H1 (cell line): Measurements from ENCODE around the gene B3GALT6. TPM values are rescaled to one million over a fixed set of nuclear protein-coding genes. Genes with fewer than 3 reads are reported as not detected.

Experiments used
- CTCF ChIA-PET: fragments of 300-600 bp; sonication (Branson Sonifier 250); formaldehyde crosslinking; loops from one replicate; lab custom pipeline; 2021; ENCODE audit not compliant: partially characterized antibody; lab: Charles Lee
- POLR2A ChIA-PET: fragments of 300-600 bp; sonication (Branson Sonifier 250); formaldehyde crosslinking; loops from one replicate; lab custom pipeline; 2021; ENCODE audit warnings: inconsistent platforms; ENCODE audit not compliant: partially characterized antibody; lab: Charles Lee
- DNase-seq, 2 experiments: peaks; one replicate each; pipeline versions ENCODE4 v3.0.0 to v3.0.0-alpha.2; 2010 to 2022; ENCODE audit warnings: low spot score in 2 of 2, low read depth in 1 of 2, mixed read lengths in 1 of 2
- FAIRE-seq: peaks from 2 replicates; lab custom pipeline; 2011; peaks lifted over from hg19 to GRCh38; lab: Jason Lieb, UNC
- H2AFZ ChIP-seq: 2 replicates; pipeline ENCODE4 v1.8.1; 2012; ENCODE audit warnings: low read length, inconsistent platforms
- H2AK5ac ChIP-seq: 2 replicates; pipeline ENCODE4 v1.6.1; 2013; ENCODE audit warnings: low read depth, low read length
- H2BK120ac ChIP-seq: replicated peaks from 2 replicates; pipeline ENCODE3; 2013; ENCODE audit warnings: low read depth, low read length, inconsistent platforms
- H2BK12ac ChIP-seq: 2 replicates; pipeline ENCODE4 v1.6.1; 2013; ENCODE audit warnings: low read depth, low read length
- H2BK15ac ChIP-seq: 2 replicates; pipeline ENCODE4 v1.6.1; 2013; ENCODE audit warnings: low read length
- H2BK20ac ChIP-seq: 2 replicates; pipeline ENCODE4 v1.6.1; 2013; ENCODE audit warnings: low read length
- H2BK5ac ChIP-seq: 2 replicates; pipeline ENCODE4 v1.6.1; 2013; ENCODE audit warnings: low read depth, low read length
- H3K14ac ChIP-seq: 2 replicates; pipeline ENCODE4 v1.6.1; 2013; ENCODE audit warnings: inconsistent platforms; ENCODE audit not compliant: insufficient read length
- H3K18ac ChIP-seq: 2 replicates; pipeline ENCODE4 v1.6.1; 2013; ENCODE audit warnings: low read length; ENCODE audit errors: extremely low read depth
- H3K23ac ChIP-seq: 2 replicates; pipeline ENCODE4 v1.6.1; 2013; ENCODE audit warnings: inconsistent platforms; ENCODE audit not compliant: insufficient read length
- H3K23me2 ChIP-seq: 2 replicates; pipeline ENCODE4 v1.6.1; 2013; ENCODE audit warnings: low read depth, low read length
- H3K27ac ChIP-seq: 2 replicates; pipeline ENCODE4 v1.6.1; 2011; ENCODE audit warnings: low read depth, low read length, inconsistent platforms
- H3K27me3 ChIP-seq, 4 experiments: replicated peaks in 1 of 4; 1 replicate in 1 of 4; 2 replicates in 3 of 4; pipeline versions ENCODE4 v1.6.1 to v1.8.1; 2011 to 2013; ENCODE audit warnings: low read length in 3 of 4, mild to moderate bottlenecking in 3 of 4, inconsistent platforms in 2 of 4, mixed read lengths in 2 of 4, moderate library complexity in 1 of 4; ENCODE audit not compliant: control insufficient read depth in 3 of 4, insufficient read depth in 3 of 4; ENCODE audit errors: extremely low read depth in 1 of 4
- H3K36me3 ChIP-seq, 4 experiments: 2 replicates each; pipeline versions ENCODE4 v1.6.1 to v1.8.1; 2011 to 2013; ENCODE audit warnings: mild to moderate bottlenecking in 4 of 4, low read length in 3 of 4, moderate library complexity in 2 of 4, control low read depth in 1 of 4, inconsistent platforms in 1 of 4; ENCODE audit not compliant: insufficient read depth in 4 of 4, control insufficient read depth in 2 of 4
- H3K4ac ChIP-seq: replicated peaks from 2 replicates; pipeline ENCODE3; 2013; ENCODE audit warnings: low read length, low read depth, mixed read lengths, inconsistent platforms; ENCODE audit not compliant: insufficient read length
- H3K4me1 ChIP-seq, 4 experiments: replicated peaks in 1 of 4; 1 replicate in 1 of 4; 2 replicates in 3 of 4; pipeline versions ENCODE4 v1.6.1 to v1.8.1; 2011 to 2013; ENCODE audit warnings: low read length in 3 of 4, inconsistent platforms in 2 of 4, mixed read lengths in 1 of 4; ENCODE audit not compliant: insufficient read depth in 4 of 4, control insufficient read depth in 3 of 4
- H3K4me2 ChIP-seq, 2 experiments: 2 replicates each; pipeline versions ENCODE4 v1.6.1 to v1.8.1; 2011 to 2013; ENCODE audit warnings: low read depth in 2 of 2, low read length in 2 of 2, control low read depth in 1 of 2, inconsistent platforms in 1 of 2, mild to moderate bottlenecking in 1 of 2; ENCODE audit not compliant: insufficient read depth in 1 of 2
- H3K4me3 ChIP-seq, 4 experiments: fragments of 200-600, 300-600 bp in 1 of 4; sonication (generic), shearing (Covaris generic), sonication (Bioruptor Twin) in 1 of 4; 2 replicates each; pipeline versions ENCODE4 v1.5.1 to v1.8.1; 2011 to 2016; ENCODE audit warnings: low read length in 4 of 4, low read depth in 3 of 4, control low read depth in 2 of 4, inconsistent platforms in 2 of 4, mild to moderate bottlenecking in 2 of 4, mixed read lengths in 1 of 4, moderate library complexity in 1 of 4; ENCODE audit not compliant: insufficient read depth in 2 of 4; ENCODE audit errors: extremely low read depth in 1 of 4
- H3K56ac ChIP-seq: replicated peaks from 2 replicates; pipeline ENCODE3; 2013; ENCODE audit warnings: low read depth, mild to moderate bottlenecking, mixed read lengths, low read length, inconsistent platforms; ENCODE audit not compliant: insufficient read length
- H3K79me1 ChIP-seq: 2 replicates; pipeline ENCODE4 v1.6.1; 2013; ENCODE audit warnings: low read depth, low read length, control low read depth
- H3K79me2 ChIP-seq, 2 experiments: 2 replicates each; pipeline versions ENCODE4 v1.6.1 to v1.8.1; 2012 to 2013; ENCODE audit warnings: low read length in 2 of 2, mild to moderate bottlenecking in 2 of 2, inconsistent platforms in 1 of 2; ENCODE audit not compliant: insufficient read depth in 2 of 2, control insufficient read depth in 1 of 2
- H3K9ac ChIP-seq, 4 experiments: replicated peaks in 1 of 4; 1 replicate in 1 of 4; 2 replicates in 3 of 4; pipeline versions ENCODE4 v1.6.1 to v1.8.1; 2011 to 2013; ENCODE audit warnings: low read depth in 3 of 4, low read length in 3 of 4, control low read depth in 2 of 4, mild to moderate bottlenecking in 2 of 4, moderate library complexity in 2 of 4, inconsistent platforms in 1 of 4; ENCODE audit errors: extremely low read depth in 1 of 4
- H3K9me3 ChIP-seq, 2 experiments: 2 replicates each; pipeline versions ENCODE4 v1.6.1 to v1.8.1; 2012 to 2013; ENCODE audit warnings: mild to moderate bottlenecking in 2 of 2, moderate library complexity in 2 of 2, control low read depth in 1 of 2, inconsistent platforms in 1 of 2, low read depth in 1 of 2, low read length in 1 of 2, mixed read lengths in 1 of 2; ENCODE audit not compliant: insufficient read depth in 2 of 2
- H4K20me1 ChIP-seq, 2 experiments: replicated peaks in 1 of 2; 2 replicates each; pipeline versions ENCODE3 to v1.8.1; 2011 to 2013; ENCODE audit warnings: inconsistent platforms in 2 of 2, low read length in 2 of 2, mild to moderate bottlenecking in 1 of 2; ENCODE audit not compliant: insufficient read depth in 2 of 2, control insufficient read depth in 1 of 2
- H4K5ac ChIP-seq: 2 replicates; pipeline ENCODE4 v1.6.1; 2013; ENCODE audit warnings: low read length, low read depth, mixed read lengths, inconsistent platforms; ENCODE audit not compliant: insufficient read length
- H4K8ac ChIP-seq: 2 replicates; pipeline ENCODE4 v1.8.0; 2013; ENCODE audit warnings: mild to moderate bottlenecking, moderate library complexity, low read length, inconsistent platforms; ENCODE audit not compliant: insufficient read depth; ENCODE audit errors: extremely low read depth
- H4K91ac ChIP-seq: replicated peaks from 2 replicates; pipeline ENCODE3; 2013; ENCODE audit warnings: low read length, mixed read lengths, inconsistent platforms; ENCODE audit not compliant: insufficient read length
- GABPA ChIP-seq: IDR thresholded peaks from 2 replicates; pipeline ENCODE4 v1.6.1; 2011; ENCODE audit warnings: mild to moderate bottlenecking, low read length, moderate library complexity, borderline replicate concordance; ENCODE audit not compliant: insufficient read depth
- RAD21 ChIP-seq, 2 experiments: IDR thresholded peaks in 1 of 2; conservative IDR thresholded peaks in 1 of 2; 2 replicates each; pipeline ENCODE4 v1.6.1; 2011; ENCODE audit warnings: low read depth in 2 of 2, low read length in 2 of 2, improper control_type of control experiment in 1 of 2, inconsistent platforms in 1 of 2, mild to moderate bottlenecking in 1 of 2, moderate library complexity in 1 of 2
- WGBS, 2 experiments: shearing (Covaris generic) in 1 of 2; methylation state at CpG; one replicate each; pipeline versions ENCODE4 v1.1.6 to v1.1.7; 2013 to 2015; ENCODE audit warnings: low lambda C conversion rate in 2 of 2, mixed read lengths in 2 of 2, inconsistent platforms in 1 of 2, low coverage in 1 of 2, missing lambda C conversion rate in 1 of 2; ENCODE audit not compliant: insufficient replicate concordance in 2 of 2, insufficient coverage in 1 of 2, insufficient read length in 1 of 2; ENCODE audit errors: extremely low coverage in 1 of 2, missing lambda C conversion rate in 1 of 2; 5-methylcytosine and 5-hydroxymethylcytosine counted together
- polyA plus RNA-seq, 7 experiments: library from polyadenylated mRNA; depleted of rRNA in 3 of 7; stranded (reverse) in 5 of 7; unstranded in 2 of 7; fragments of >200 nt in 5 of 7; fragments of 200-250 nt in 2 of 7; gene quantifications; 1 replicate in 5 of 7; 2 replicates in 1 of 7; 4 replicates in 1 of 7; pipeline versions ENCODE4 v1.2.1 to v1.2.3, GENCODE V29; 2011 to 2013; ENCODE audit warnings: missing spikeins in 2 of 7, mixed read lengths in 2 of 7
- total RNA-seq: library from RNA; stranded (reverse); fragmentation: NEBNext Ultra II Directional; extraction: Animal tissue kit (Norgen Biotek cat#: 25700); gene quantifications from 2 replicates; pipeline ENCODE4 v1.2.1, GENCODE V29; 2021
- TF ChIP-seq, protein P1 (sequence below), 3 experiments: IDR thresholded peaks; 1 replicate in 2 of 3; 2 replicates in 1 of 3; pipeline versions ENCODE4 v1.5.1 to v1.6.1; 2011; ENCODE audit warnings: low read length in 3 of 3, mild to moderate bottlenecking in 3 of 3, inconsistent platforms in 2 of 3, low read depth in 1 of 3, moderate library complexity in 1 of 3; ENCODE audit not compliant: insufficient read depth in 1 of 3; ENCODE audit errors: control extremely low read depth in 1 of 3
- TF ChIP-seq, protein P2 (sequence below): IDR thresholded peaks from 2 replicates; pipeline ENCODE4 v1.6.1; 2012; ENCODE audit warnings: low read length, inconsistent platforms
- TF ChIP-seq, protein P3 (sequence below): IDR thresholded peaks from 2 replicates; pipeline ENCODE4 v1.6.1; 2012; ENCODE audit warnings: inconsistent platforms

The B3GALT6 gene
- total and polyA plus RNA-seq, 2 of the 8 experiments (the other 6 are each of a cell fraction or from before 2014, with no cell fraction given), result 18.4 to 20.4 TPM

DNA sequence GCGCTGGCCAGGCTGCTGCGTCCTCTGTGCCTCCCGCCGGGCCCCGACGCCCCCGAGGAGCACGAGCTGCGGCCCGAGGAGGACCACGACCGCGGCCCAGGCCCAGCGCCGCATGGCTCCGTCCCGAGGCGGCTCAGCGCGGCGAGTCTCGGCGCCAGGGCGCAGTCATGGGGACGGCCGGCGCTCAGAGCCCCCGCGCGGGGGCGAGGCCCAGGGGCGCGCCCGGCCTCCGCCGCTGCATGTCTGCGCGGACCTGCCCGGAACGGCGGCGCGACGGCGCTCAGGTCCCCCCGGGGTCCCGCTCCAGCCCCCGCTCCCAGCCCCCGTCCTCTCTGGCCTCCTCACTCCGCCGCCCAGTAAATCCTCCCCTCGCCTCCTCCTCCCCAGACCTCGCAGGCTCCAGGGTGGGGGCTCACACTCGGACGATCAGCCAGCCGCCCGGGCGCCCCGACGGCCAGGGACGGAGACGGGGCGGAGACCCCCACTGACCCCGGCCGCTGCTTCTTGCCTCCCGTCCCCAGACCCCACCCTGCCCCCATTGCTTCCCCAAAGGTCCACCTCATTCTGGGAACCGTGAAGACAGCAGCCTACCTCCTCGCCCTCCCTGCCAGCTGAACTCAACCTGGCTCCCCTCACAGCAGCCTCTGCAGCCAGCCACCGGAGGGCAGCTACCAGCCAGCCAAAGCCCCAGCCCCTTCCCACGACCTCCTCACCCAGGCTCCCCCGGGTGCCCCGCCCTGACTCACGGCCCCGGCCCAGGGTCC lies 14.7 kb downstream of the B3GALT6 start, which contains the start of gene C1QTNF12:
C1QTNF12 (minus strand) TSS at position 146 of the 764 bp plus-strand sequence; CDS start at position 114, 32 bp downstream.
- no peaks in the 10 kb centered on the region; the same call in 1 of the 2 replicates for H3K23me2 ChIP-seq
- no peak within 1 kb of the TSS for H3K14ac ChIP-seq
- H3K9me3 ChIP-seq, result no peaks in the 10 kb centered on the region
- peak within 1 kb of the TSS; percentile 85 for H4K8ac ChIP-seq
- peak within 1 kb of the TSS; percentile 48 for H3K18ac ChIP-seq
- peaks cover 4 to 9% of the 10 kb centered on the region in 2 experiments for H4K20me1 ChIP-seq
- H3K56ac ChIP-seq, result no peak within 1 kb of the TSS
- peaks cover 2 to 19% (median 11%) of the 10 kb centered on the region in 4 experiments; a peak in 6 of 7 replicates for H3K27me3 ChIP-seq
- no peak for FAIRE-seq
- no peak within 1 kb of the TSS for H2BK15ac ChIP-seq
- peaks cover 0 to 8% (median under 1%) of the 10 kb centered on the region in 4 experiments; a peak in 5 of 7 replicates for H3K4me1 ChIP-seq
- H3K4ac ChIP-seq, result peak within 1 kb of the TSS; percentile 85
- H4K91ac ChIP-seq, result peak within 1 kb of the TSS; percentile 81
- H3K23ac ChIP-seq, result no peak within 1 kb of the TSS
- H2AFZ ChIP-seq, result no peak within 1 kb of the TSS
- peak within 1 kb of the TSS in 3 of 4 experiments; percentile 2 to 51 (median 15); a peak in 4 of 8 replicates for H3K4me3 ChIP-seq
- no peak within 1 kb of the TSS for H2BK5ac ChIP-seq
- H3K9ac ChIP-seq, result peak within 1 kb of the TSS in 1 of 4 experiments; percentile 62; a peak in 1 of 7 replicates
- DNase-seq, result no peak
- no peak within 1 kb of the TSS for H2BK120ac ChIP-seq
- H2BK20ac ChIP-seq, result no peak within 1 kb of the TSS
- H3K27ac ChIP-seq, result no peak within 1 kb of the TSS
- TF ChIP-seq, protein P1, sequence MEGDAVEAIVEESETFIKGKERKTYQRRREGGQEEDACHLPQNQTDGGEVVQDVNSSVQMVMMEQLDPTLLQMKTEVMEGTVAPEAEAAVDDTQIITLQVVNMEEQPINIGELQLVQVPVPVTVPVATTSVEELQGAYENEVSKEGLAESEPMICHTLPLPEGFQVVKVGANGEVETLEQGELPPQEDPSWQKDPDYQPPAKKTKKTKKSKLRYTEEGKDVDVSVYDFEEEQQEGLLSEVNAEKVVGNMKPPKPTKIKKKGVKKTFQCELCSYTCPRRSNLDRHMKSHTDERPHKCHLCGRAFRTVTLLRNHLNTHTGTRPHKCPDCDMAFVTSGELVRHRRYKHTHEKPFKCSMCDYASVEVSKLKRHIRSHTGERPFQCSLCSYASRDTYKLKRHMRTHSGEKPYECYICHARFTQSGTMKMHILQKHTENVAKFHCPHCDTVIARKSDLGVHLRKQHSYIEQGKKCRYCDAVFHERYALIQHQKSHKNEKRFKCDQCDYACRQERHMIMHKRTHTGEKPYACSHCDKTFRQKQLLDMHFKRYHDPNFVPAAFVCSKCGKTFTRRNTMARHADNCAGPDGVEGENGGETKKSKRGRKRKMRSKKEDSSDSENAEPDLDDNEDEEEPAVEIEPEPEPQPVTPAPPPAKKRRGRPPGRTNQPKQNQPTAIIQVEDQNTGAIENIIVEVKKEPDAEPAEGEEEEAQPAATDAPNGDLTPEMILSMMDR (IDR thresholded peaks at IDR 0.05; ENCODE audit: control extremely low read depth in 1 of 3, insufficient read depth in 1 of 3, low read depth in 1 of 3, low read length in 3 of 3), result peak in 1 of 3 experiments; percentile 26; a peak in 1 of 4 replicates
- TF ChIP-seq RAD21 (IDR thresholded peaks at IDR 0.05 in 1 of 2, conservative IDR thresholded peaks at IDR 0.05 in 1 of 2; ENCODE audit: low read depth in 2 of 2, low read length in 2 of 2), result peak in 1 of 2 experiments; percentile 20; a peak in 1 of 4 replicates
- TF ChIP-seq, protein P2, sequence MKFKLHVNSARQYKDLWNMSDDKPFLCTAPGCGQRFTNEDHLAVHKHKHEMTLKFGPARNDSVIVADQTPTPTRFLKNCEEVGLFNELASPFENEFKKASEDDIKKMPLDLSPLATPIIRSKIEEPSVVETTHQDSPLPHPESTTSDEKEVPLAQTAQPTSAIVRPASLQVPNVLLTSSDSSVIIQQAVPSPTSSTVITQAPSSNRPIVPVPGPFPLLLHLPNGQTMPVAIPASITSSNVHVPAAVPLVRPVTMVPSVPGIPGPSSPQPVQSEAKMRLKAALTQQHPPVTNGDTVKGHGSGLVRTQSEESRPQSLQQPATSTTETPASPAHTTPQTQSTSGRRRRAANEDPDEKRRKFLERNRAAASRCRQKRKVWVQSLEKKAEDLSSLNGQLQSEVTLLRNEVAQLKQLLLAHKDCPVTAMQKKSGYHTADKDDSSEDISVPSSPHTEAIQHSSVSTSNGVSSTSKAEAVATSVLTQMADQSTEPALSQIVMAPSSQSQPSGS, result no peak
- TF ChIP-seq, protein P3, sequence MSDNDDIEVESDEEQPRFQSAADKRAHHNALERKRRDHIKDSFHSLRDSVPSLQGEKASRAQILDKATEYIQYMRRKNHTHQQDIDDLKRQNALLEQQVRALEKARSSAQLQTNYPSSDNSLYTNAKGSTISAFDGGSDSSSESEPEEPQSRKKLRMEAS, result peak; percentile 68
- TF ChIP-seq GABPA, result peak; percentile 68
- peak within 1 kb of the TSS; percentile 24 to 70; a peak in 3 of 4 replicates for H3K4me2 ChIP-seq
- POLR2A ChIA-PET, result interaction anchor here (0.7 to 2.0 kb wide), 5 partner anchors 9 to 215 kb away, joined by 3 to 7 read pairs (median 4); partner anchors contain the start of genes B3GALT6 and SDF4
- no peak within 1 kb of the TSS for H4K5ac ChIP-seq
- 25% methylated on average over 41 of the region's 74 CpGs; no CpG with 5 or more reads in 1 of the 2 experiments for WGBS, 2 experiments
- H3K79me1 ChIP-seq, result no peaks in the 10 kb centered on the region
- no peaks in the 10 kb centered on the region for H3K36me3 ChIP-seq
- H3K79me2 ChIP-seq, result no peaks in the 10 kb centered on the region; a peak in 1 of 4 replicates
- CTCF ChIA-PET, result interaction anchor here (0.7 to 1.9 kb wide), 6 partner anchors 10 to 262 kb away, joined by 3 to 6 read pairs (median 3); no protein-coding TSS in a partner anchor
- H2BK12ac ChIP-seq, result no peak within 1 kb of the TSS
- H2AK5ac ChIP-seq, result peak within 1 kb of the TSS; percentile 75; the same call in 1 of the 2 replicates
